CD1c-positive myeloid dendritic cell (primary cell): ENCODE results near the gene C3orf85.

ENCODE experiments used
- DNase-seq: peaks from one replicate; pipeline ENCODE4 v3.0.0-alpha.2; 2016; ENCODE audit errors: extremely low spot score

C3orf85 gene

GRCh38 chr3:109152320-109152719 lies 15.8 kb downstream of the C3orf85 start:
- DNase-seq, result no peak

- no peak for DNase-seq
These were observed 18.5 kb downstream of the C3orf85 start for GRCh38 chr3:109154979-109155378.

GRCh38 chr3:109155828-109156227 lies 19.3 kb downstream of the C3orf85 start:
- no peak for DNase-seq

- DNase-seq, result no peak
These were observed 25.1 kb downstream of the C3orf85 start for GRCh38 chr3:109161487-109162123.

GRCh38 chr3:109165905-109166304 lies 29.4 kb downstream of the C3orf85 start:
- DNase-seq, result no peak

- no peak for DNase-seq
These were observed 35.0 kb downstream of the C3orf85 start for GRCh38 chr3:109171479-109171878.

GRCh38 chr3:109175411-109175810 lies 38.9 kb downstream of the C3orf85 start:
- no peak for DNase-seq

- DNase-seq, result no peak
These were observed 40.2 kb downstream of the C3orf85 start for GRCh38 chr3:109176726-109177125.

- DNase-seq, result no peak
These were observed 41.4 kb downstream of the C3orf85 start for GRCh38 chr3:109177908-109178307.

GRCh38 chr3:109178708-109179107 lies 42.2 kb downstream of the C3orf85 start:
- no peak for DNase-seq

- DNase-seq, result no peak
These were observed 48.2 kb downstream of the C3orf85 start for GRCh38 chr3:109184726-109185125.

- no peak for DNase-seq
These were observed 50.9 kb downstream of the C3orf85 start for GRCh38 chr3:109187390-109187789.

GRCh38 chr3:109188741-109189140 lies 52.2 kb downstream of the C3orf85 start:
- no peak for DNase-seq

- DNase-seq, result no peak
These were observed 54.9 kb downstream of the C3orf85 start for GRCh38 chr3:109191421-109191820.

GRCh38 chr3:109195815-109196214 lies 59.3 kb downstream of the C3orf85 start:
- DNase-seq, result no peak
